Heart right ventricle (tissue), 16 donors: ENCODE measurements around the gene FGF10. TPM values are rescaled to one million over a fixed set of nuclear protein-coding genes. Genes with fewer than 3 reads are reported as not detected.

Experiments
- ATAC-seq, 8 donors: fragments of 200-7000 bp; cut with Tn5 transposase; one replicate each; pipeline ENCODE4 v1.9.1; 2020; ENCODE audit warnings: mild to moderate bottlenecking in 8 of 8, moderate library complexity in 8 of 8, moderate number of reproducible peaks in 1 of 8
- DNase-seq, 2 donors: peaks; one replicate each; pipeline ENCODE4 v3.0.0-alpha.2; 2020
- H3K27ac ChIP-seq, 10 donors: fragments of 200-600 bp; sonication (generic) in 2 of 10; one replicate each; pipeline versions ENCODE4 v1.5.0 to v1.8.0; 2020 to 2022; ENCODE audit warnings: mild to moderate bottlenecking in 3 of 10
- H3K27me3 ChIP-seq, 7 donors: fragments of 200-600 bp; one replicate each; pipeline ENCODE4 v1.8.0; 2021 to 2022; ENCODE audit warnings: mild to moderate bottlenecking in 2 of 7
- H3K36me3 ChIP-seq, 9 donors: fragments of 200-600 bp; sonication (generic) in 1 of 9; one replicate each; pipeline versions ENCODE4 v1.5.0 to v1.8.0; 2020 to 2022; ENCODE audit warnings: mild to moderate bottlenecking in 2 of 9
- H3K4me1 ChIP-seq, 9 donors: fragments of 200-600 bp; sonication (generic) in 1 of 9; one replicate each; pipeline versions ENCODE4 v1.5.0 to v1.8.0; 2020 to 2022; ENCODE audit warnings: mild to moderate bottlenecking in 4 of 9
- H3K4me3 ChIP-seq, 10 donors: fragments of 200-600 bp; sonication (generic) in 2 of 10; one replicate each; pipeline versions ENCODE4 v1.5.0 to v1.8.0; 2020 to 2022; ENCODE audit warnings: mild to moderate bottlenecking in 7 of 10, moderate library complexity in 2 of 10
- H3K9me3 ChIP-seq, 11 donors: fragments of 200-600 bp in 10 of 11; sonication (generic) in 2 of 11; one replicate each; pipeline versions ENCODE4 v1.5.0 to v1.8.0; 2013 to 2022; ENCODE audit warnings: mild to moderate bottlenecking in 2 of 11, control low read depth in 1 of 11, moderate library complexity in 1 of 11
- CTCF ChIP-seq, 9 donors: fragments of 200-600 bp; sonication (generic) in 2 of 9; IDR thresholded peaks; one replicate each; pipeline versions ENCODE4 v1.5.0 to v1.8.0; 2021 to 2022; ENCODE audit warnings: antibody characterized with exemption in 9 of 9, mild to moderate bottlenecking in 5 of 9, moderate library complexity in 1 of 9
- WGBS, 2 donors: extraction: QIAGEN DNeasy Blood & Tissue Kit; methylation state at CpG; one replicate each; pipeline ENCODE4 v1.1.7; 2013; ENCODE audit warnings: inconsistent platforms in 1 of 2; 5-methylcytosine and 5-hydroxymethylcytosine counted together
- intact Hi-C, 10 donors: fragments of 100-400 bp; cut with DNase I; formaldehyde crosslinking; loops; one replicate each; pipeline versions ENCODE4 v1.11.1 to v1.14.2; 2022
- polyA plus RNA-seq, 2 donors: library from polyadenylated mRNA; stranded (reverse); fragments of 200-250 nt; gene quantifications; one replicate each; pipeline ENCODE4 v1.2.3, GENCODE V29; 2013
- total RNA-seq, 10 donors: library from RNA; stranded (reverse); fragmentation: NEBNext Ultra II Directional in 3 of 10; extraction: Animal tissue kit (Norgen Biotek cat#: 25700) in 3 of 10; gene quantifications; one replicate each; pipeline versions ENCODE4 v1.2.1 to v1.2.4, GENCODE V29; 2021 to 2023
- donor health status: Arrhythmogenic right ventricular cardiomyopathy.
- donor health status: ischemic (EF 13 %, LVEDD 7.1; RV severe dilation, severe dysfunction).
- donor health status: healthy with polysubstance abuse.
- donor health status: DM: no; HTN: yes; CAD: no.
- donor health status: DM: no; HTN: no; CAD: no.
- donor health status: ischemic (EF 25% LVEDD 6.9; RV normal size, moderate dysfunction).
- donor health status: ischemic (EF 25% LVEDD 5.7; RV mildly dilated, moderate dysfunction).
- donor health status: healthy.
- donor health status: DM: yes; HTN: yes; CAD: no.
- donor health status: Ischemic cardiomyopathy.
- donor health status: ischemic (EF 35%, LVEDD 5.7; RV mildly dilated, moderate dysfunction).
- donor health status: nonischemic (EF 11% LVEDD 7.7; RV severe dilation, severe dysfunction).
- donor health status: DM: yes; HTN: yes; CAD: no.
- donor health status: PGD.
- donor health status: ischemic (EF 29% LVEDD 5.4; RV normal size, mild dysfunction).
- donor health status: nonischemic (EF 23%, LVEDD 6.1; RV moderate dilation, normal function).

FGF10 gene
- total and polyA plus RNA-seq, 12 donors: 0.26 to 6.1 (median 0.66) TPM; not detected in 1

- H3K27ac ChIP-seq: no peak overlapping the region
- no peak overlapping the region for H3K4me3 ChIP-seq
- no peaks in the 10 kb centered on the region for H3K27me3 ChIP-seq
- H3K4me1 ChIP-seq: no peaks in the 10 kb centered on the region
- H3K36me3 ChIP-seq: no peaks in the 10 kb centered on the region
- 57 to 66% methylated on average over 2 of the region's 2 CpGs for WGBS, 2 donors
- TF ChIP-seq CTCF (IDR thresholded peaks at IDR 0.05): no peak
- DNase-seq (no peak), ATAC-seq (no peak)
- no peaks in the 10 kb centered on the region for H3K9me3 ChIP-seq
- intact Hi-C loops: no loop called here
These were observed 43.3 kb downstream of the FGF10 start for GRCh38 chr5:44345871-44346270.

GRCh38 chr5:44336708-44337107 lies 52.5 kb downstream of the FGF10 start:
- ATAC-seq (no peak), DNase-seq (no peak)
- no peak for TF ChIP-seq CTCF (IDR thresholded peaks at IDR 0.05)
- 77 to 80% methylated on average over 2 of the region's 2 CpGs for WGBS, 2 donors
- Histone ChIP-seq H3K27me3 (no peaks in the 10 kb centered on the region), H3K4me1 (no peaks in the 10 kb centered on the region), H3K36me3 (no peaks in the 10 kb centered on the region), H3K27ac (no peak overlapping the region), H3K9me3 (no peaks in the 10 kb centered on the region), H3K4me3 (no peak overlapping the region)
- intact Hi-C loops: no loop called here

- H3K4me3 ChIP-seq: no peak overlapping the region
- no peak overlapping the region for H3K27ac ChIP-seq
- no peak for DNase-seq
- 69 to 74% methylated on average over 1 of the region's 1 CpG for whole genome bisulfite sequencing, 2 donors
- no peaks in the 10 kb centered on the region for H3K9me3 ChIP-seq
- no peak for TF ChIP-seq CTCF (IDR thresholded peaks at IDR 0.05)
- no peaks in the 10 kb centered on the region for H3K27me3 ChIP-seq
- no peaks in the 10 kb centered on the region for H3K4me1 ChIP-seq
- ATAC-seq: no peak
- intact Hi-C loops: loop anchor here in 7 of 10 donors (5.0 kb wide), 2 partner anchors 602 to 607 kb away; no protein-coding TSS in a partner anchor
- no peaks in the 10 kb centered on the region for H3K36me3 ChIP-seq
These were observed 54.6 kb downstream of the FGF10 start for GRCh38 chr5:44334622-44335021.

GRCh38 chr5:44332285-44332971 lies 56.8 kb downstream of the FGF10 start:
- Histone ChIP-seq H3K9me3 (no peaks in the 10 kb centered on the region), H3K4me1 (no peaks in the 10 kb centered on the region), H3K36me3 (no peaks in the 10 kb centered on the region), H3K27ac (no peak overlapping the region), H3K4me3 (no peak overlapping the region), H3K27me3 (no peaks in the 10 kb centered on the region)
- DNase-seq (no peak), ATAC-seq (peak in 2 of 8 donors; percentile 31 to 60)
- WGBS, 2 donors: 54 to 63% methylated on average over 3 of the region's 3 CpGs
- intact Hi-C loops: loop anchor here in 9 of 10 donors (1.0 to 5.0 kb wide), 4 partner anchors 600 to 605 kb away; no protein-coding TSS in a partner anchor
- TF ChIP-seq CTCF (IDR thresholded peaks at IDR 0.05): peak; percentile 30 to 72 (median 61)
